GM18870 (cell line): ENCODE data around the gene APOL4.
"Not testable (repeated sequence)": the region's sequence is repeated elsewhere in the genome, so short reads cannot be mapped to it uniquely, and the experiment has no call there.

Experiments
- ATAC-seq: cut with Tn5 transposase; IDR thresholded peaks from one replicate; pipeline ENCODE4 v1.9.1; 2021; ENCODE audit warnings: moderate library complexity; ENCODE audit not compliant: unreplicated experiment

APOL4 gene

DNA sequence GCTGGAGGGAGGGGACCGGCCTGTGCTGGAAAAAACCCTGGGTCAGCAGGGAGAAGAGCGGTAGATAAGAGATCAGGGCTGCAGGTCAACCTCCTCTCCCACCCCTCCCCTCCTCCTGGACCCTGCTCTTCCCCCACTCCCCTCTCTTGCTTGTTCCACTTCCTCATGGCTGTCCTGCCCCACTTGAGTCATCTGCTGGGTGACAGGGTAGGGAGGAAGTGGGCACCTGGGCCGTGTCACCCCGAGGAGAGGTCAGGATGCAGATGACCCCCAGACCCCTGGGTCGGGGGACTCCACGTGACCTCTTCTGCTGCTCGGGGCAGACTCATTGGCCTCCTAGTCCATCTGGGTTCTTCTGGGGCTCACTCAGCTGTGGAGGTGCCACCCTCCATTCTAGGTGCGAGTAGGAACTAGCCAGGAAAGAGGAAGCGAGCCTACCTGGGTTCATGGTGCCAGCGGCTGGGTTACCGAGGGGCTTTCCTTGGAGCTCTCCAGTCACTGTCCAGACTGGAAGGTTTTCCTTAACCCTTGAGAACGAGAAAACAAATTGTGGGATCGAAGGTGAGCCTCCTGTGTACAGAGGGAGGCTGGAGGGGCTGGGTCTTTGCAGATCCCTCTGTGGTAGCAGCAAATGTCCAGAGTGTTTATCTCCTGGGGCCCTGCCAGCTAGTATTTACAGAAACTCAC lies 31.2 kb upstream of the APOL4 start:
- no peak for ATAC-seq

DNA sequence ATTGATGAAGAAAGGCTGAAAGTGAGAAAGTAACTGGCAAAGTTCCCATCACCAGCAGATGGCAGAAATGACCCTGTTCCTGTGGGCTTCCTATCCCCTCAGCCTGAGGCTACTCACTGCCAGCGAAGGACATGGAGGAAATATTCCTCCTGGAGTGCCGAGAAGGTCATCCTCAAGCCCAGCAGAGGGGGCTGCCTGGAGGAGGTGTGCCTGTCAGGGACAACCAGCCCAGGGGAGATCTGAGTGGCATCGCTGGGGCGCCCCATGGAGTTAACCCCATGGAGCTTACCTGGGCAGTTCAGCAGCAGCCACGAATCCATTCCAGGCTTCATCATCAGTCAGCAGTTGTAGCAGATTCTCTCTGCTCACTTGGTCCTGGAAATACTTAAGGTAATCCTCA lies 29.4 kb upstream of the APOL4 start:
- not testable (repeated sequence) for ATAC-seq

DNA sequence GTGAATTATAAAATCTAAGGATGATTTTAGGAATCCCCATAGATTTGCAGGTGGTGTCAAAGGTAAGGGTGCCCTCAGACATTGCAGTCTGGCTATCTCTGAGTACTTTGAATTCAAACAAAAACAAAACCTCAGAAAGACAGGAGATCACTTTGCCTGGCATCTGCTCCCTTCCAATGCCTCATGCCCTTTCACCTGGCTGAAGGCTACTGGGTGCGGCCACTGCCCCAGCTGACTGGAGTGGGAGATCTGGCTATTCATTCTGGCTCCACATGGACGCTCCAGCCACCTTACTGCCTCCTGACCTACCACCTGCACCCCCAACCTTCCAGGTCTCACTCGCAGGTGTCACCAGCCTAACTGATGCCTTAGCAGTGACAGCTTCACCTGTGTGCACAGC lies 28.0 kb upstream of the APOL4 start:
- ATAC-seq = not testable (repeated sequence)

DNA sequence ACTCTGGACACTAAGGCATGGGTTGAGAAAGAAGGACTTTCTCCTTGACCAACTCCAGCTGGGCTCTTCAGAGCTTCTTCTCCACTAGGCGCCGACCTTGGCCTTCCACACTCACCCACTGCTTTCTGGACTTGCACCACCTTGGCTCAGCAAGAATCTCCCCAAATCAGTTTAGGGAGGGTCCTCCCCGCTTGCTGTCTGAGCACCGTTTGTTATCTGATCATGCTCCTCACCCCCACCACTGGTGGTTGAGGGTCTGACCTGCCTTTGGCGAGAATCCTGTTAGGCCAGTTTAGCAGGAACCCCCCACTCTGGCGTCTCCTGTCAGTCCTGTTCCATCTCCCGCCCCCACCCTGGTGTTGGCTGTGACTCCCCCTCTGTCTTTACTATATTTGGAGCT lies 27.3 kb upstream of the APOL4 start:
- no peak for ATAC-seq

DNA sequence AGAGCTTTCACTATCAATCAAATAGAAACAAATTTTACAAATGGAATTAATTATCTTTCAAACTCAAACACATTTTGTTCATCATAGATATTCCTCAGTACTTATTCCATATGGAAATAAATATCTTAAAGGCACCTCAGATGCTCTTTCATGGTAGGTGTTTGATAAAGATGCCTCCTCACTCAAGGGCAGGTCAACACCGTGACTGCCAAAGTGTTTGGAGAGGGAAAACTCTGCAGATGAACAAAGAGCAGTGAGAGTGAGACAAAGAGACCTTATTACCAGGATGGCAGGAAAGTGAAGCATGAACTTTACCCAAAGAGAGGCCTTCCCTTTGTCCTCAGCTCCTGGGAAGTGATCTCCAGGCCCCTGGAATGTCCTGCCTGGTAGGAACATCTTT lies 26.8 kb upstream of the APOL4 start:
- not testable (repeated sequence) for ATAC-seq

DNA sequence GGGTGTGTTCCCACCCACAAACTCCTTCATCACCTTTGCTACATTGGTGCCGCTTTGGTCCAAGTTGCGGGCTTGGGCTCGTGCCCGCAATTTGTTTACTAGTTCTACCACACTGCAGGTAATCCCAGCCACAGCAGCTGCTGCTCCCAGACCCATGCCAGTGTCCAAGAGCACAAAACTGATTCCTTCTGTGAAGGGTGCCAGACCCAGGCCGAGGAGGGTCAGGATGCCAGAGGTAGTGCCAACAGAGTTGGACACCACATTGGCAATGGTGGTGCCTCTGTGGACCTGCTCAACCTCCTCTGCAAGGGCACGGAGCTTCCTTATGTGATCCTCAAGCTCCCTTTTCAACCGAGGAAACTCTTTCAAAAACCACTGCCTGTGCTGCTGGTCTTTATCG lies 26.2 kb upstream of the APOL4 start:
- ATAC-seq = no peak

DNA sequence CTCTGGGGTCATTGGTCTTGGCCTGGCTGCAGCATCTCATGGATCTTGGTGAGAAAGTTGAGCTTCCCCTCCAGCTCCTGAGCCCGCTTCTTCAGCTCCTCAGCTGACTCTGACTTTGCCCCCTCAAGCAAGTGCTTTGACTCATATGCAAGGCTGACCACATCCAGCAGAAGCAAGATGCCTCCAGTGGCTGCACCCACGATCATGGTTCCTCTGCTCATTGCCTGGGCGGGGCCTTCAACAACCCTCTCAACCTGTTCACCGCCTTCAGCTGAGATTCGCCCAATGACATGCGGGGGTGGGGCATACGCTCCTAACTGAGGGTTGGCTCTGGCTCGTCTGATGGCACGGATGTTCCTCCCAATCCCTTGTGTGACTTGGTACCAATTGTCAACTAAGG lies 25.8 kb upstream of the APOL4 start:
- ATAC-seq = no peak

DNA sequence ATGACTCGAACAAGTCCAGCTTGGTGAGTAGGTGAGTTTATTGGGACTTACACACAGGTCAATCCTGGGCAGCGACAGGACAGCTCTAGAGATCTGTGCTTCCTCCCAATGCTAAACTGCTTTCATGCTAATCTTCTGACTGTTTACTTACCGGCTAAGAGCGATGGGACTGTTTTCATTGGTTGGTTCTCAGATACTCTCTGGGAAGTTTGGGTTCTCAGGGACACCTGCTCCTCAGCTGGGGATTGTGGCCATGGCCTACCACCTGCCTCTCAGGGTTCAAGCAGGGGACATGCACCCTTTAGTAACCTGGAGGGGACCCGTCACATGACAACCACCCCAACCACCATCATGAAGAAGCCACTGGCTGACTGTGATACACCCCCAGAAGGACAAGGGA lies 24.6 kb upstream of the APOL4 start:
- no peak for ATAC-seq

DNA sequence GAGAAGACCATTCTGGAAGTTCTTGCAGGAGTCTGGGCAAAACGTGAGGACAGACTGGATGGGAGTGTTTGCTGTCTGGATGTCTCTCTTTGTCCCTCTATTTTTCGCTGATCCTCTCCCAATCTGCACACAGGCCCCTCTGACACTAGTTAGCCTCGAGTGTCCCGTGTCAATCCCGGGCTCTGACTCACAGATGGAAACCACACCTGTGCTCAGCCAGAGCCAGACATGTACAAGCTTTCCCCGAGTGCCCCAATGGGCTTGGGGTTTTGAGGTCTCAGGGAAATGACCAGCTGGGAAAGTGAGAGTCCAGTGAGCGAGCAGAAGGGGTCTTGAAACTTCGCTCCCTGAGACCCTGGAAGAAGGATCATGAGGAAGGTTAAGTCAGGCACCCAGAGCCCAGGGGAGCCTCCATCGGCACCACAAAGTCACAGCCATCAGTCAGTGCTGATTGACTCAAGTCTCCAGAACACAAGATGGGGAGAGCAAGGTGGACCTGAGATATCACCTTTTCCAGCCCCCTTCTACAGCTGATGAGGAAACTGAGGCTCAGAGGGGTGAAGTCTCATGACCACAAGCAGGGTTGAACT lies 23.8 kb upstream of the APOL4 start:
- ATAC-seq = no peak

DNA sequence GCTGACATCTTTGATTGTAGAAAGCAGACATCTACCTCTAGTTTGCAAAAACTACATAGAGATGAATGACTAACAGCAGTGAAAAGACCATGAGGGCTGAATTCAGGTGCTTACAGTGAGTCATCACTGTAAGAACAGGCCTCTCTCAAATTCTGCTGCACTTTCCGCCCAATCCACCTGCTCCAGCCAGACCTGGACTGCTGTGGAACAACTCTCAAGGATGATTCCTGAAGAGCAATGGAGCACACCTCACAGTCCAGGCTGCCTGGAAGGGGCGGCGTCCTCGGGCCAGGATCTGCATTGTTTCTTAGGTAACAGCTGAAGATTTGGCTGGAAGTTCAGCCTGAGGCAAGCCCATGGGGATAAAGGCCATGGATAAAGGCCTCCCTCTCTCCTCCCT lies 22.6 kb upstream of the APOL4 start:
- ATAC-seq = no peak

DNA sequence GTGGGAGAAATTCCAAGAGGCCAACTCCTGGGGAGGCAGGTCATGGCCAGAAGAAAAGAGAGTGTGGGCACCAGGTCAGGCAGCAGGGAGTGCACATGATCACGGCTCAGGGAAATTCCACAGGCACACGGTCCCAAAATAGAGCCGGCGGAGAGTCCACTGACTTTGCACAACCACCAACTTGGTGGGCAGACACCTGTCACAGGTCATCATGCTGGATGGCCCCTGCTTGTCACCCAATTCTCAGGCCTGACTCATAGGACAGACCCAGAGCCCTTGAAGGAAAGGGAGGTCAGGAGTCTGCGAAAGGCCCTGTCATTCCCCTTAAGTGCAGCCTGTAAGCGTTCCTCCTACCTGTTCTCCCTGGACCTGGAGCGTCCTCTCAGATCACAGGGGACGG lies 21.9 kb upstream of the APOL4 start:
- ATAC-seq = no peak

DNA sequence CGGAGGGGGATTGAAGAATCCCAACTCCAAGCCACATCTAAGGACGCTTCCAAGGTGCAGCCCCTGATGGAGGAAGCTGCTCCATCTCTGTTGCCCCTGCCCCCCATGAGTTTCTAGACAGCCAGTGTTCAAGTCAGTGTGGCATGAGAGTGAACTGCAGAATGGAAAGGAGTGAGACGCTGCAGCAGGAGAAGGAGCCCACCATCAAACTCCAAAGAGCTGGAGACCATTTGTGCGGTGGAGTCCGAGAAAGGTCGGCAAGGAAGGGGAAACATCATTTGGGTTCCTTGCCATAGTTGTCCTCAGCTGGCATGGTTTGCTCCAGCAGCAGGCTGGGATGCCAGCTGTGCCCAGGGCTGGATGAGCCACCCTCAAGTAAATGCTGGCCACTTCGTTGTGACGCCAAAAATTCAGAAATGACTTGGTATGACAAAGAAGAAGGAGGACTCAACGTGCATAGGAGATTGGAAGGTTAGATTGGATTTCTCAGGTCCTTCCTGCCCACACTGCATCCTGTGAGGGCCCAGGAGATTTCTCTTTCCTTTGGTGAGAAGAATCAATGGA lies 21.4 kb upstream of the APOL4 start:
- ATAC-seq = no peak

DNA sequence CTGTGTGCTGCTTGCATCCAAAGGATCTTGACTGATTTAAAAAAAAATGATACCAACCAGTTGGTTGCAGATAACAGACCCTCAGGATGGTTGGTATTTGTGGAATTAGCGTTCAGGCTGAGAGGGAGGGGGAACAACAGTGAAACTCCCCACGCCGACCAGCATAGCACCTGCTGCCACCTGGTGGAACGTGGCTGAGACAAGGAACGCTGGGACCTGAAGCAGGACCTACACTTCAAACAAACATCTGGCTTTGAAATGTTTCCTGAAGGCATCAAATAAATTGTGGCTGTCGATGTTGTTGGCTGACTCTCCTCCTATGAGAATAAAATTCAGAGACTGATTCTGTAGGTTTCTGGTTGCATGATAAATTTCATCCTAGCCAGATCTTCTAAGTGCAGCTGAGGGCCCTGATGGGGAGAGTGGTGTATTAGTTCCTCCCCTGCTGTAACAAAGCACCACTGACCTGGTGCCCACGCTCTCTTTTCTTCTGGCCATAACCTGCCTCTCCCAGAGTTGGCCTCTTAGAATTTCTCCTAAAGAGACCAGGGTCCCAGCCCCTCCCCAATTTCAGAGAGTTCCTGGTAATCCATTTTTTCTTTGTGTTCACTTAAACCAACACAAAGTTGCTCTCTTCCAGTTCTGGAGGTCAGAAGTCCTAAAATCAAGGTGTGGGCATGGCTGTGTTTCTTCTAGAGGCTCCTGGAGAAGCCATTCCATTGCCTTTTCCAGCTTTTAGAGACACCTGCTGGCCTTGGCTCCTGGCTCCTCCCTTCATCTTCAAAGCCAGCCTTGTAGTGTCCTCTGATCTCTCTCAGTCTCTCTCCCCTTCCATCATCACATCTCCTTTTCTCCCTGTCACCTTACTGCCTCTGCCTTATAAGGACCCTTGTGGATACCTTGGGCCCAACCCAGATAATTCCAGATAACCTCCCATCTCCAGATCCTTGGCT lies 20.5 kb upstream of the APOL4 start:
- ATAC-seq = no peak

DNA sequence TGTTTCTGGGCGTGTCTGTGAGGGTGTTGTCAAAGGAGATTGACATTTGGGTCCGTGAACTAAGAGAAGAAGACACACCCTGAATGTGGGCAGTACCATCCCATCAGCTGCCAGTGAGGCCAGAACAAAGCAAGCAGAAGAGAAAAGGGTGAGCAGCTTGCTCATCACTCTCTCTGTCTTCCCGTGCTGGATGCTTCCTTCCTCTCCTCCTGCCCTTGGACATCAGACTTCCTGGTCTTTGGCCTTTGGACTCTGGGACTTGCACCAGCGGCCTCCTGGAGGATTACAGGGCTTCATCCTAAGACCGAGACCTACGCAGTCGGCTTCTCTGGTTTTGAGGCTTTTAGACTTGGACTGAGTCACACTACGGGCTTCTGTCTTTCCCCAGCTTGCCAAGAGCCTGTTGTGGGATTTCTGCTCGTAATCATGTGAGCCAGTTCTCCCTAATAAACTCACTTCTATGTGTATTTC lies 18.9 kb upstream of the APOL4 start:
- no peak for ATAC-seq

DNA sequence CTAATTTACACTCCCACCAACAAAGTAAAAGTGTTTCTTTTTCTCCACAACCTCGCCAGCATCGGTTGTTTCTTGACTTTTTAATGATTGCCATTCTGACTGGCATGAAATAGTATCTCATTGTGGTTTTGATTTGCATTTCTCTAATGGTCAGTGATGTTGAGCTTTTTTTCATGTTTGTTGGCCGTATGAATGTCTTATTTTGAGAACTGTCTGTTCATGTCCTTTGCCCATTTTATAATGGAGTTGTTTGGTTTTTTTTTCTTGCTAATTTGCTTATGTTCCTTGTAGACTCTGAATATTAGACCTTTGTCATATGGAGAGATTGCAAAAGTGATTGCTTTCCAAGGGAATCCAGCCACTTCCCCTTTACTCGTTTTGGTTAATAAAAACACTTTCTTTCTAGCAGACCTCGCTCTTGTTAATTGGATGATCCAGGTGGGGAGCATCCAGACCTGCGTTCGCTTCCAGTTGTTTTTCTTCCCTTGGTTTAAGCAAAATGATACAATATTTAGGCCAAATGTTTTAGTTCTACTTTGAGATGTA lies 17.1 kb upstream of the APOL4 start:
- ATAC-seq = no peak

DNA sequence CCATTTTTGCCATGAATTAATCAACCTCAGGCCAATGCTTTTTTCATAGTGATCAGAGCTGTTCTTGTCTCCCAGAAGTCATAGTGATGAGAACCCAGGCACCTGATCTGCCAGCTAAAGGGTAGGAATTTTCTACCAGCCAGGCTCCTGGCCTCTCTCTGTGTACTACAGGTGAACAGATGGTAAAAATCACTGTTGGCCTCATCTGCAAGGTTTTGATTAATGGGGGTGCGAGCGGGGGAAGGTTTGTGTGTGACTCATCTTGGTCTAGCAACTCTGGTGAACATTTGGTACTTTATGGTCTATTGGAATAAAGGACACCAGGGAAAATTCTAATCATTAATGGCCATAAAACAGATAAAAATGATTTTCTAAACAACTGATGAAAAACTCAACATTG lies 14.4 kb upstream of the APOL4 start:
- ATAC-seq = no peak

DNA sequence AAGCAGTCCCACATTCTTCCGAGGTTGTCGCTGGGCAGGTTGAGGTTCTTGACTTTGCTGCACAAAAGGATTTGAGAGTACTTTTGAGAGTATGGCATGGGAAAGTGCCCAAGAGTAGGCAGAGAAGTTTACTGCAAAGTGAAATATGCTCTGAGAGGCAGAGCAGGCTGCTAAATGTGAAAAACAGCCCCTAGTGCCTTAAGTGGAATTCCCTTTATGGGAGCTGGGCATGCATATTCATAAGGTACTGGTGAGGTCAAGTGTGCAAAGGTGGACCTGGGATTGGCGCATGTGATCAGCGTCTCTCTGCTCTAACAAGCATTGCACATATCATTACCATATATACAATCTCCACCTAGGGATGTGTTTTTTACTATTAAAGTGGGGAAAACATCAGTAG lies 12.0 kb upstream of the APOL4 start:
- ATAC-seq = no peak

DNA sequence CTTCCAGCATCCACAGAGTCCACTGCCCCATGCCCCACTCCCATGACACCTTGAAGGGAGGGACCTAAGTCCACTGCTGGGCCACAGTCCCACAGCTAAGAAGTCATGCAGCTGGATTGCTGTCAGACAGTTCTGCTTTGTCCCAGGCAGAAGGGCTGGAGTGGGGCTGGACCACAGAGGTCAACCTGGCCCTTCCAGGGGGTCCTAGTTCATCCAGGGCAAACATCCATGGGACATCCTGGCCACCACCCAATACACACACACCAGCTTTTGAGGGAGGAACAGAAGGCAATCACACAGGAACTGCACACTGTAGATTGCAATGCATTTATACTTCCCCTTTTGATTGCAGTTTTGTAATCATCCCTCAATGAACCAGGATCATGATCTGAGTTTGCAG lies 11.3 kb upstream of the APOL4 start:
- no peak for ATAC-seq

DNA sequence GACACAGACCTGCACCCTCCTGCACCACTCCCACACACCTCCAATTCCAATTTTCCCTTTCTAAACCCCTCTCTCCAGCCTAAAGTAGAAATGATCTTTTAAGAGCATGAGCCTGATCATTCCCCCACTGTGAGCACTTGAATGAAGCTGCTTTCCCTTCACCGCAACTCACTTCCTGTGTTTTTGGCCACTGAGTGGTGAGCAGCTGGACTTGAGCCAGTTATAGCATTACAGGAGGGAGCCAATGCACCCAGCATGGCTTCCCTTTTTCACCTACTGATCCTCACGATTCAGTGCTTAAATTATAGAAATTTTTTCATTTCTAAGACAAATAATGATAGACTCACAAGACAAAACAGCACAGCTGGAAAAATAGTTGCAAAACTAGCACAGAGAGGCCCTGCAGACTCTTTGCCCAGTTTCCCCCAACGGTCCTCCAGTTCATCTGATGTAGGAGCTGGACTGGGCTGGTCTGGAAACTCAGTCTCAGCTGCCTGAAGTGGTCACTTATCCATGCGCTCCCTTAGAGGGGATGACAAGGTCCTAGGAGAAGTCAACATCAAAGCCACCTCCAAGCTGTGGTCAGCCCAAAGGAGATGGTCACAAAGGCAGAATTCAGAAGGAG lies 9.7 kb upstream of the APOL4 start:
- ATAC-seq = no peak

DNA sequence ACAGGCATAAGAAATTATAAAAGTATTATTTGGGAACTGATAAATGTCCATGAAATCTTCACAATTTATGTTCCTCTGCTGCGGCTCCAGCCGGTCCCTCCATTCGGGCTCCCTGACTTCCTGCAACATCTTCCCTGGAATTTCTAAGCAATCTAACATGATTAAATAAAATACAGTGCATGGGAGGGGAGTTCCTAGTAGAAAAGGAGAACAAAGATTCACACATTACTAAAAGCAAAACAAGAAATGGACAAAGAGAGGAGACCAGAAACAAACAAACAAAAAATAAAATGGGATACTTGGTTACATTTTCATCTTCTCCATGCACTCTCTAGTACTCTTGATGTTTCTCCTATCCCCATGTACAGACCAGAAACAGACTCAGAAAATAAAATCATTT lies 8.6 kb upstream of the APOL4 start:
- no peak for ATAC-seq

DNA sequence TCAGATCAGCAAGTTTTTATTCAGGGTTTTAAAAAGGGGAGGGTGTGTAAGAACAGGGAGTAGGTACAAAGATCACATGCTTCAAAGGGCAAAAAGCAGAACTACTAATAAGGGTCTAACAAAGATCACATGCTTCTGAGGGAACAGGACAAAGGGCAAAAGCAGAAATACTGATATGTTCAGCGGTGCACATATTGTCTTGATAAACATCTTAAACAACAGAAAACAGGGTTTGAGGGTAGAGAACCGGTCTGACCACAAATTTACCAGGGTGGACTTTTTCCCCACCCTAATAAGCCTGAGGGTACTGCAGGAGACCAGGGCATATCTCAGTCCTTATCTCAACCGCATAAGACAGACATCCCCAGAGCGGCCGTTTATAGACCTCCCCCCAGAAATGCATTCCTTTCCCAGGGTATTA lies 7.9 kb upstream of the APOL4 start:
- ATAC-seq = not testable (repeated sequence)
